ENCODE data around the gene CAMTA1.
"Not testable (repeated sequence)": the region's sequence is repeated elsewhere in the genome, so short reads cannot be mapped to it uniquely, and the experiment has no call there.

The CAMTA1 gene

GRCh38 chr1:7595336-7595735 lies 810.1 kb downstream of the CAMTA1 start:
- DNase-seq (ENCODE audit: low read depth): no peak
- TF ChIP-seq, protein P1, sequence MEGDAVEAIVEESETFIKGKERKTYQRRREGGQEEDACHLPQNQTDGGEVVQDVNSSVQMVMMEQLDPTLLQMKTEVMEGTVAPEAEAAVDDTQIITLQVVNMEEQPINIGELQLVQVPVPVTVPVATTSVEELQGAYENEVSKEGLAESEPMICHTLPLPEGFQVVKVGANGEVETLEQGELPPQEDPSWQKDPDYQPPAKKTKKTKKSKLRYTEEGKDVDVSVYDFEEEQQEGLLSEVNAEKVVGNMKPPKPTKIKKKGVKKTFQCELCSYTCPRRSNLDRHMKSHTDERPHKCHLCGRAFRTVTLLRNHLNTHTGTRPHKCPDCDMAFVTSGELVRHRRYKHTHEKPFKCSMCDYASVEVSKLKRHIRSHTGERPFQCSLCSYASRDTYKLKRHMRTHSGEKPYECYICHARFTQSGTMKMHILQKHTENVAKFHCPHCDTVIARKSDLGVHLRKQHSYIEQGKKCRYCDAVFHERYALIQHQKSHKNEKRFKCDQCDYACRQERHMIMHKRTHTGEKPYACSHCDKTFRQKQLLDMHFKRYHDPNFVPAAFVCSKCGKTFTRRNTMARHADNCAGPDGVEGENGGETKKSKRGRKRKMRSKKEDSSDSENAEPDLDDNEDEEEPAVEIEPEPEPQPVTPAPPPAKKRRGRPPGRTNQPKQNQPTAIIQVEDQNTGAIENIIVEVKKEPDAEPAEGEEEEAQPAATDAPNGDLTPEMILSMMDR (IDR thresholded peaks at IDR 0.05; ENCODE audit: control insufficient read depth, insufficient read depth, low read depth, low read length, missing control alignments): no peak
- H3K4me3 ChIP-seq (ENCODE audit: control insufficient read depth, low read depth, low read length): no peak overlapping the region

DNA sequence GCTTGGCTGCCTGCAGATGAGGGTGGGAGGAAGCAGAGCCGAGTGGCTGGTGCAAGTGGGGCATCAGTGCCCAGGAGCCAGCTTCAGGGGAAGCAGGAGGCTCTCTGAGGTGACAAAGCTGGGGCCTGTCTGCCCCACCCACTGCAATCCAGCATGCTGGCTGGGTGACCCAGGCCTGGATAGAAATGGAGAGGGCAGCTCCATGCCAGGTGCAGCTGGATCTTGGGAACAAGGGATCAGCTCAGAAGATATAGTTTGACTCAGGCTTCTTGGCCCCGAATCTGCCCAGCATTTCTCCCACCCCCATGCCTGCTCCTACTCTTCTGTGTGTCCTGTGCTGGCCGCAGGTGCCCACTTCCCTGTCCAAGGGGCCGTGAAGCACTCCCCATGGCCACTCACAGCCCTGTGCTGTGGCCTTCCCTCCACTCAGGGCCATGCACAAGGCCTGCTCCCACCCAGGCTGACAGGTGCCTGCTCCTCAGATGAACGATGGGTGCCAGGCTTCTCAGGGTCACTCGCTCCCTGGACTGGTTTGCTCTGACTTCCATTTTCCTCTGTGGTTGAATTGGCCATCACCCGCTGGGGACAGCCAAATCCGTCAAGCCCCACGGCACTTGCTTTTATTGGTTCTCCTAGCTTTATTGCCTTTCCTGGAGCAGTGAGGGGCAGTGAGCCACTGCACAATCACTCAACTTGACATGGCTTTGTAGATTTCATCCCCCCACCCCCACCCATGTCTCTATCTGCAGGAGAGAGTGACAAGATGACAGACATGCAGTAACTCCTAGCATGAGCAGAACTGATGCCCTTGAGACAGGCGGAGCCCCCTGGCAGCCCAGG lies 811.1 kb downstream of the CAMTA1 start:
- H3K4me3 ChIP-seq (ENCODE audit: control insufficient read depth, low read depth, low read length): no peak overlapping the region
- TF ChIP-seq, protein P1 (IDR thresholded peaks at IDR 0.05; ENCODE audit: control insufficient read depth, insufficient read depth, low read depth, low read length, missing control alignments): no peak
- DNase-seq (ENCODE audit: low read depth): no peak

- DNase-seq (ENCODE audit: low read depth); H3K4me3 ChIP-seq (ENCODE audit: control insufficient read depth, low read depth, low read length): not testable (repeated sequence)
These were observed 812.8 kb downstream of the CAMTA1 start for GRCh38 chr1:7598058-7598457.

- not testable (repeated sequence) for DNase-seq (ENCODE audit: low read depth)
These were observed 819.7 kb downstream of the CAMTA1 start for GRCh38 chr1:7604906-7605305.

GRCh38 chr1:7606096-7606495 lies 820.8 kb downstream of the CAMTA1 start:
- no peak for DNase-seq (ENCODE audit: low read depth)
- TF ChIP-seq, protein P1 (IDR thresholded peaks at IDR 0.05; ENCODE audit: control insufficient read depth, insufficient read depth, low read depth, low read length, missing control alignments): no peak
- no peak overlapping the region for H3K4me3 ChIP-seq (ENCODE audit: control insufficient read depth, low read depth, low read length)

More at GRCh38 chr1:7604906-7605305, 819.7 kb downstream of the CAMTA1 start:
- H3K4me3 ChIP-seq (ENCODE audit: control insufficient read depth, low read depth, low read length): not testable (repeated sequence)

DNA sequence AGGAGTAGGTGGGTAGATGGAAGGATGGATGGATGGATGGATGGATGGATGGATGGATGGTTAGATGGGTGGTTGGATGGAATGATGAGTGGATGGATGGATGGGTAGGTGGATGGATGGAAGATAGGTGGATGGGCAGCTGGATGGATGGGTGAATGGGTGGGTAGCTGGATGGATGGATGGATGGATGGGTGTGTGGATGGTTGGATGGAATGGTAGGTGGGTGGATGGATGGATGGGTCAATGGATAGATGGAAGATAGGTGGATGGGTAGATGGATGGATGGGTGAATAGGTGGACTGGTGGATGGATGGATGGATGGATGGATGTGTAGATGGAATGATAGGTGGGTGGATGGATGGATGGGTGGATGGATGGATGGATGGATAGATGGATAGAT lies 821.8 kb downstream of the CAMTA1 start:
- no peak overlapping the region for H3K4me3 ChIP-seq (ENCODE audit: control insufficient read depth, low read depth, low read length)
- TF ChIP-seq, protein P1 (IDR thresholded peaks at IDR 0.05; ENCODE audit: control insufficient read depth, insufficient read depth, low read depth, low read length, missing control alignments): no peak
- no peak for DNase-seq (ENCODE audit: low read depth)

DNA sequence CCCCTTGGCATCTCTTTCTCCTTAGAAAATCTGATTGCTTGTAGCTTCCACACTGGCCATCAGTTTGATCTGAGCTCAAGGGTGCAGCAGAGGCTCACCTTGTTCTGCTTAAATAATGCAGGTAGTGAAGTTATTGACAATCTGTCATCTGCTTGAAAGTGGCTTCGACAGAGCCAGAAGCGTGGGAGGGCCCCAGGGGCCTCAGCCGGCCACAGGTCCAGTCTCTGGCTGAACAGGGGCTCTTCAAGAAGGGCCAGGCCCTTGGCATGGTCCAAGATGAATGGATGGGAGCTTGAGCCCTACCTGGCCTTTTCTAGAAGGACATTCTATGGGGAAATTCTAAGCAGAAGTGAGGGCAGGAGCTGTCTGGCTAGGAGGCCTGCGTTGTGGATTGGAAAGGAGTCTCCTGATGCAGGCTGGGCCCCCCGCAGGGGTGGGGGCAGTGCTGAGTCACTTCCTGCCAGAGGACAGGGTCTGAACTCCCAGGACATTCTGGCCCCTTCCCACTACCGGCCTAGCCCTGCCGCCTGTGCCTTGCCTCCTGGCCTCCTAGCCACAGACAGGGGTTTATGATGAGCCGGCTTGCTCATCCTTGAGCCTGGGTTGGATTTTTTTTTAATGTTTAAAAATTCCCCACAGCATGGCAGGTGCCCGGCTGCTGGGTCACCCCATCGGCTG lies 823.5 kb downstream of the CAMTA1 start:
- TF ChIP-seq, protein P1 (IDR thresholded peaks at IDR 0.05; ENCODE audit: control insufficient read depth, insufficient read depth, low read depth, low read length, missing control alignments): no peak
- H3K4me3 ChIP-seq (ENCODE audit: control insufficient read depth, low read depth, low read length): no peak overlapping the region
- DNase-seq (ENCODE audit: low read depth): no peak

All from AG09309 (cell line).